SH-SY5Y (cell line): ENCODE data around the gene CEBPA.

Source experiments
- GATA2 ChIP-seq: IDR thresholded peaks from 2 replicates; pipeline ENCODE4 v1.6.1; 2011; ENCODE audit warnings: mild to moderate bottlenecking, low read depth, low read length
- GATA3 ChIP-seq: IDR thresholded peaks from 2 replicates; pipeline ENCODE4 v1.6.1; 2011; ENCODE audit warnings: low read depth, mild to moderate bottlenecking, low read length, moderate library complexity

GRCh38 chr19:33325920-33326319 is 23.6 kb upstream of the CEBPA start:
- TF ChIP-seq GATA2: no peak
- no peak for TF ChIP-seq GATA3
